GM12891 (cell line): ENCODE data around the gene LAMA2.
"Not testable (repeated sequence)": the region's sequence is repeated elsewhere in the genome, so short reads cannot be mapped to it uniquely, and the experiment has no call there.

Source experiments
- DNase-seq: peaks from one replicate; pipeline ENCODE4 v3.0.0; 2011; ENCODE audit warnings: low spot score; ENCODE audit not compliant: insufficient read length
- FAIRE-seq: peaks from 2 replicates; lab custom pipeline; 2011; peaks lifted over from hg19 to GRCh38; lab: Jason Lieb, UNC
- PAX5 ChIP-seq: IDR thresholded peaks from 2 replicates; pipeline ENCODE4 v1.6.1; 2011; ENCODE audit warnings: low read length, moderate library complexity, mild to moderate bottlenecking; ENCODE audit not compliant: insufficient read depth, severe bottlenecking
- POLR2A ChIP-seq: IDR thresholded peaks from 2 replicates; pipeline ENCODE4 v1.6.1; 2011; ENCODE audit warnings: low read depth, low read length, control low read depth
- POLR2AphosphoS5 ChIP-seq: IDR thresholded peaks from 2 replicates; pipeline ENCODE4 v1.6.1; 2011; ENCODE audit warnings: low read depth, low read length, control low read depth
- POU2F2 ChIP-seq: IDR thresholded peaks from 2 replicates; pipeline ENCODE4 v1.6.1; 2011; ENCODE audit warnings: low read depth, mild to moderate bottlenecking, control low read depth, low read length, moderate library complexity
- SPI1 ChIP-seq: IDR thresholded peaks from 2 replicates; pipeline ENCODE4 v1.6.1; 2011; ENCODE audit warnings: low read depth, low read length, control low read depth
- TAF1 ChIP-seq: IDR thresholded peaks from 2 replicates; pipeline ENCODE4 v1.6.1; 2011; ENCODE audit warnings: low read depth, low read length, control low read depth

LAMA2 gene

GRCh38 chr6:129046526-129046925 lies 163.6 kb downstream of the LAMA2 start:
- FAIRE-seq = no peak
- no peak for TF ChIP-seq PAX5
- no peak for TF ChIP-seq POU2F2
- TF ChIP-seq TAF1 = no peak
- TF ChIP-seq POLR2AphosphoS5 = no peak
- no peak for TF ChIP-seq POLR2A
- TF ChIP-seq SPI1 = no peak
- DNase-seq = no peak

GRCh38 chr6:129047834-129048233 lies 164.9 kb downstream of the LAMA2 start:
- DNase-seq (no peak), FAIRE-seq (no peak)
- TF ChIP-seq SPI1 = no peak
- no peak for TF ChIP-seq POLR2AphosphoS5
- TF ChIP-seq PAX5 = no peak
- TF ChIP-seq POU2F2 = no peak
- no peak for TF ChIP-seq TAF1
- TF ChIP-seq POLR2A = no peak

GRCh38 chr6:129050086-129050485 lies 167.1 kb downstream of the LAMA2 start:
- FAIRE-seq (no peak), DNase-seq (no peak)

GRCh38 chr6:129053143-129053542 lies 170.2 kb downstream of the LAMA2 start:
- not testable (repeated sequence) for DNase-seq, FAIRE-seq

More at GRCh38 chr6:129050086-129050485, 167.1 kb downstream of the LAMA2 start:
- TF ChIP-seq TAF1 (no peak), POU2F2 (no peak), POLR2A (no peak), POLR2AphosphoS5 (no peak), SPI1 (no peak), PAX5 (no peak)

GRCh38 chr6:129055796-129056195 lies 172.9 kb downstream of the LAMA2 start:
- no peak for TF ChIP-seq PAX5
- TF ChIP-seq SPI1 = no peak
- no peak for TF ChIP-seq POLR2A
- no peak for TF ChIP-seq TAF1
- TF ChIP-seq POLR2AphosphoS5 = no peak
- no peak for TF ChIP-seq POU2F2
- no peak for FAIRE-seq
- DNase-seq = no peak

- no peak for DNase-seq
- FAIRE-seq = no peak
- TF ChIP-seq POLR2A = no peak
- TF ChIP-seq POU2F2 = no peak
- TF ChIP-seq SPI1 = no peak
- no peak for TF ChIP-seq POLR2AphosphoS5
- no peak for TF ChIP-seq TAF1
- no peak for TF ChIP-seq PAX5
These were observed 176.7 kb downstream of the LAMA2 start for GRCh38 chr6:129059650-129060049.

- TF ChIP-seq SPI1 = no peak
- no peak for TF ChIP-seq POLR2AphosphoS5
- no peak for TF ChIP-seq TAF1
- FAIRE-seq (no peak), DNase-seq (no peak)
These were observed 186.1 kb downstream of the LAMA2 start for GRCh38 chr6:129069006-129069405.

- no peak for FAIRE-seq
- TF ChIP-seq POLR2AphosphoS5 = no peak
- TF ChIP-seq TAF1 = no peak
- no peak for TF ChIP-seq SPI1
- TF ChIP-seq PAX5 = no peak
- no peak for TF ChIP-seq POLR2A
- TF ChIP-seq POU2F2 = no peak
- no peak for DNase-seq
These were observed 190.1 kb downstream of the LAMA2 start for GRCh38 chr6:129073051-129073450.

GRCh38 chr6:129073691-129074395 lies 190.9 kb downstream of the LAMA2 start:
- DNase-seq (no peak), FAIRE-seq (no peak)
- no peak for TF ChIP-seq POLR2A
- TF ChIP-seq SPI1 = no peak
- no peak for TF ChIP-seq POU2F2
- no peak for TF ChIP-seq PAX5
- TF ChIP-seq TAF1 = no peak
- no peak for TF ChIP-seq POLR2AphosphoS5

GRCh38 chr6:129084406-129084805 lies 201.5 kb downstream of the LAMA2 start:
- TF ChIP-seq PAX5 = no peak
- no peak for TF ChIP-seq SPI1
- no peak for TF ChIP-seq POU2F2
- no peak for TF ChIP-seq TAF1
- no peak for TF ChIP-seq POLR2AphosphoS5
- no peak for TF ChIP-seq POLR2A
- FAIRE-seq = no peak
- no peak for DNase-seq

- DNase-seq, FAIRE-seq: not testable (repeated sequence)
These were observed 205.5 kb downstream of the LAMA2 start for GRCh38 chr6:129088481-129088880.
